ENCODE measurements around the gene MAP3K10. TPM values are rescaled to one million over a fixed set of nuclear protein-coding genes. Genes with fewer than 3 reads are reported as not detected.
A peak's percentile ranks its signal among the peaks of the same experiment; 100 is the strongest.

The MAP3K10 gene
- total and polyA plus RNA-seq, 9 of the 15 experiments (the other 6 are each of a cell fraction or from before 2014, with no cell fraction given), result 0.01 to 8.0 (median 2.7) TPM; not detected in 1

GRCh38 chr19:40217934-40218890 lies 27.0 kb downstream of the MAP3K10 start, which contains the start of gene TTC9B (continued):
- TF ChIP-seq ZNF609 (CRISPR knock-in tag; IDR thresholded peaks at IDR 0.05; ENCODE audit: borderline replicate concordance) (no peak), E2F4 (CRISPR knock-in tag; IDR thresholded peaks at IDR 0.05; ENCODE audit: low read depth) (0 out of 2 replicates have a peak, but pooled peaks have one; percentile 29), E2F8 (IDR thresholded peaks at IDR 0.05; ENCODE audit: low read depth, partially characterized antibody) (peak; percentile 51), ZNF511 (CRISPR knock-in tag; IDR thresholded peaks at IDR 0.05) (peak; percentile 92), CCNT2 (IDR thresholded peaks at IDR 0.05; ENCODE audit: borderline replicate concordance, extremely low read depth, insufficient read length, low read depth, low read length) (peak; percentile 20), NR2C2 (CRISPR knock-in tag; IDR thresholded peaks at IDR 0.05) (0 out of 2 replicates have a peak, but pooled peaks have one; percentile 40), NR2C2 (tag; IDR thresholded peaks at IDR 0.05) (no peak), CHAMP1 (IDR thresholded peaks at IDR 0.05) (no peak), RB1 (IDR thresholded peaks at IDR 0.05; ENCODE audit: low read depth) (0 out of 2 replicates have a peak, but pooled peaks have one; percentile 40), GABPB1 (CRISPR knock-in tag; IDR thresholded peaks at IDR 0.05) (peak; percentile 63; the same call in 1 of the 2 replicates), KDM1A (IDR thresholded peaks at IDR 0.05) (peak; percentile 95 to 97), SRF (CRISPR knock-in tag; IDR thresholded peaks at IDR 0.05) (peak in 1 of 2 experiments; percentile 55; a peak in 2 of 4 replicates)

Measured in K562 (cell line).